NCI-H1436 treated with DMSO at 0.1 percent for 48 hours (cell line): ENCODE data around the gene SNRPF.
"Not testable (repeated sequence)": the region's sequence is repeated elsewhere in the genome, so short reads cannot be mapped to it uniquely, and the experiment has no call there.

Experiments
- DNase-seq: peaks from one replicate; lab custom pipeline; 2025; lab: John Stamatoyannopoulos, UW

Gene SNRPF

DNA sequence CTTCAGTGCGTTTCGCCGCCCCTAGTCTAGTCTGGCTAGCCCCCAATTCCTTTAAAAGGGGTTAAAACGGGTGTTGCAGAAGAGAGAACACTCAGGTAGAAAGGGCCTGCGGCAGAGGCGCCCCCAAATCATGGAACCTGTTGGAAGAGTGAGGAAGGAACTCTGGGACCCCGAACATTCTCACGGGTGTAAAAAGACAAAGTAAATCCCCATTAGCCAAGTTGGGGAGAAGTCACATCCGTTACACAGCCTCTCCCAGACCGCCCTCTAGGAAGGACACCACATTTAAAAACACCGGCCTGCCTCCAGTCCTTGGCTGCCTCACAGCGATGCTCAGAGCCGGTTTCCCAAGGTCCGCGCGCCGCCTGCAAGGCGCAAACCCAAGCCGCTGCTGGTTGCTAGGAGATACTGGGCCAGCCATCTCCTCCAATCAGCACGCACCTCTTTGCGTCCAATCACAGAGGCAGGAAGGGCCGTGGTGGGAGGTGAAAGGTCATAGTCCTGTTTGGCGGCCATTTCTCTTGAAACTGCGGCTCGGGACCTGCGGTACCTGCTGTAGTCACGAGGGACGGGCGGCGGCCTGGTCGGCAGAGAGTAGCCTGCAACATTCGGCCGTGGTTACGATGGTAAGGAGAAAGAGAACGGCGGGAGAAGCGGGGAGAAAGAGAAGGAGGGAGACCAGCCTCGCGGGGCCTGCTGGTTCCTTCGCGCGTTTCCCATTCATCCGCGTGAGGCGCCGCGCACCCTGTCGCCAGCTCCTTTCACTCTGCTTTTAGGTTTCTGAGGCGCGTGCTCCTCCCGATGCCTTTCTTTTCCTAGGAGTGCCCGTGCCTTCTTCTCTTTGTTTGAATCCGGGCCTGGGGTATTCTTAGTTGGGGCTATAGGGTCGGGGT, at the start of gene SNRPF:
SNRPF (plus strand) TSS at position 502 of the 893 bp plus-strand sequence; CDS start at position 624, 122 bp downstream.
- DNase-seq: peak; percentile 65

DNA sequence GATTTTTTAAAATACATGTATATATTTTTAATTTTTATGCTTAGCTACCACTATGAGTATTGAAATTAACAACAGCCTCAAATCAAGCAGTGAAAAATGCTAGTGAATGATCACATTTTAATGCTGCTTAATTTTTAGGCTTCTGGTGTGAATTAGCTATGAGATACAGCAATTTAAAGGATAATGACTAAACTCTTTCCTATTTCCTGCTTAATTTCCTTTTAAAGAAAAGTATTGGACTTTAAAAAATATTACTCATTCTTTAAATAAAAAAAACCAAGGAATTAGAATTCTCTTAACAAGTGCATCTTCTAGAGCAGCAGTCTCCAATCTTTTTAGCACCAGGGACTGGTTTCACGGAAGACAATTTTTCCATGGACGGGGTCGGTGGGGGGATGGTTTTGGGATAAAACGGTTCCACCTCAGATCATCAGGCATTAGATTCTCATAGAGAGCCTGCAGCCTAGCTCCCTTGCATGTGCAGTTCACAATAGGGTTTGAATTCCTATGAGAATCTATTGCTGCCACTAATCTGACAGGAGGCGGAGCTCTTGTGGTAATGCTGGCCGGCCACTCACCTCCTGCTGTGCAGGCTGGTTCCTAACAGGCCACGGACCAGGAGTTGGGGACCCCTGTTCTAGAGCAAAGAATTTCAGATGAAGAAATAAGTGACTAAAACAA, 49.6 kb upstream of the SNRPF start:
- DNase-seq: no peak

DNA sequence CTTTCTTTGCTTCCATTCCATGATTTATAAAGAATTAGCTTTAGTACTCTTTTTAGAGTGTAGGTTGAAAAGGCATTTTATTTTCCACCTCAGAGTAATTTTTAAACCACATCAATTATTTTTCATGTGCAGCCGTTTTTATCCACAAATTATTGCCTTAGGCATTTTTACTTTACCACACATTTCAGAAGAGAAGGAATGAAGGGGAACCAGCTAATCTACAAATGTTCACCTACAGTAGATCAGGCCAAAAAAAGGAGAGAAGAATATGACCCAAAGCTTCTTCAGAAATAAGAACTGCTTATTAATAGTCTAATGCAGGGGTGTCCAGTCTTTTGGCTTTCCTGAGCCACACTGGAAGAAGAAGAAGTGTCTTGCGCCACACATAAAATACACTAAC, 48.3 kb upstream of the SNRPF start:
- DNase-seq: no peak

DNA sequence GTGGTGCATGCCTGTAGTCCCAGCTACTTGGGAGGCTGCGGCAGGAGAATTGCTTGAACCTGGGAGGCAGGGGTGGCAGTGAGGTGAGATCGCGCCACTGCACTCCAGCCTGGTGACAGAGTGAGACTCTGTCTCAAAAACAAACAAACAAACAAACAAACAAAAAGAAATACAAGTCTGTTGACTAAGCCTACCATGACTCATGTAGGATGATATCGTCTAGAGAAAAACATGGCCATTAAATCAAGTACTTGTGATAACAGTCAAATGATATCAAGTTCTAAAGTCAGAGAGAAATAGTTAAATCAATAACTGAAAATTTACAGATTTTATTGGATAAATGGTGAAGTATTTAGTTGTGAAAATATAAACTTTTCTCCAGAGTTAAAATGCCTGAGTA, 46.6 kb upstream of the SNRPF start:
- DNase-seq: not testable (repeated sequence)

DNA sequence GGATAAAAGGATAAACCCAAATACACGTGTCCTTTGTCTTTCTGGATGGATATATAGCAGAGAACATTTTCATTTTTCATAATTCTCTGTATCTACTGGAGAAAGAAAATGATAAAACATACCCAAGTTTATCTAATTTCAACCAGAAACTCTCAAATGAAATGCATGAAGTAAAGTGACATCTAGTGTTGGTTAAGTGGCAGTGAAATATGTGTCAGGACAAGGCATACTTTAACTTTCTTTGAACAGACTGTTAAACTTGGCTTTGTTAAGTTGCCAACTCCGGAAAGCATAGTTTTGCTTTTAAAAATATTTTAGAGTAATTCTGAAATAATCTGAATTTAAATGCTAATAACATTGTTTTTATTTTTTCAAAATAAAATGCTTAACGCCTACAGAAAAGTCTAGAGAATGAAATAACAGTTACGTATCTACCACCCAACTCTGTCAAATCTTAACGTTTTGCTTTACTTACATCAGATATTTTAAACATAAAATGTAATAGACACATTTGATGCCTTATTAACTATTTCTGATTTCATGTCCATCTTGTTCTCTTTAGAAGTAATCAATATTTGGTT, 43.0 kb upstream of the SNRPF start:
- no peak for DNase-seq

GRCh38 chr12:95820096-95820703, 38.6 kb upstream of the SNRPF start:
- DNase-seq: no peak

DNA sequence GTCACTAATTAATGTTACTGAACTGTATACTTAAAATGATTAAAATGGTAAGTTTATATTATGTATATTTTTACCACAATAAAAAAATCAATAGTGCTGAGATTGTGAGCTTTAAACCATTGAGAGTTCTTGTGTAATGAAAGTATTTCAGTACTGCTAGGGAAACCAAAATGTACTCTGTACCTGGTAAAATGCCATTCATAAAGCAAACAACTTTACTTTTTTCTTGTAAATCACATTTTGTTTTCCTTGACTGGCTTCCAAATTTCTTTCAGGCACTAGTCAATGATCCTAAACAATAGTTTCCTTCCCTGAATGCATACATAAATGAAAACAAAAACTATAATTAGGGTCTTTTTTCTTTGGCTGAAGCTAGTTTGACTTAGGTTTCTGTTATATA, 29.4 kb upstream of the SNRPF start:
- DNase-seq: no peak

- DNase-seq: no peak
These were observed 28.2 kb upstream of the SNRPF start for GRCh38 chr12:95830335-95831089.

DNA sequence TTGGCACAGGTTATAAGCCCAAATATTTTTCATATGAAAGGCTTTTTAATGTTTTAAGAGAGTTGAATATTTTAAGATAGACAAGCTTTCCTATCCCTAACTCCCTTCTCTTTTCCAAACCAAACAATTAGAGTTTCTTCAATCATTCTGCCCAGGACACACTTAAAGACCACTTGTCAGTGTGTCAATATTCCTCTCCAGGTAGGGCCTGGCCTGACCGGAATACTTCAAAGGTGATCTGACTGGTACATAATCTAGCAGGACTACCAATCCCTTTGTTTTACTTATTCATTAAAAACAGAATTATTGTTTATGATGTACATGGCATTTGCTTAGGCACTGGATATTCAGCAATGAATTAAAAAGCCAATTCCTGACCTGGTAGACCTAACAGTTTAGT, 24.2 kb upstream of the SNRPF start:
- no peak for DNase-seq

DNA sequence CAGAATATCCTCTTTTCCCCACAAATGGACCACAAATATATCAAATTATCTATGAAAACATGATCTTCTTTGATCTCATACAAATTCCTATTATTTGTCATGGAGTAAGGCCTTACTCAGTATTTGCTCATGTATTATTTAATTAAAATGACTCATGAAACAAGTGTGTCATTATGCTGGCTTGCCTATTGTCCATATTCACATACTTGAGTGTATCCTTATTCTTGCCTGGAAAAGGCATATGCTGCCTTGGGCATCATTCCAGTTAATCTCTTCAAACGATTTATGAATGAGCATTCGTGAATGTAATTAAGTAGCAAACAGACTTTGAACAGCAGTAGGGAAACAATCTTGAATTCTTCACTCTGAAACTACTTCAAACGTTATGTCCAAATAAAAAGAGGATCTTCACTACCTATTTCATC, 22.6 kb upstream of the SNRPF start:
- no peak for DNase-seq

DNA sequence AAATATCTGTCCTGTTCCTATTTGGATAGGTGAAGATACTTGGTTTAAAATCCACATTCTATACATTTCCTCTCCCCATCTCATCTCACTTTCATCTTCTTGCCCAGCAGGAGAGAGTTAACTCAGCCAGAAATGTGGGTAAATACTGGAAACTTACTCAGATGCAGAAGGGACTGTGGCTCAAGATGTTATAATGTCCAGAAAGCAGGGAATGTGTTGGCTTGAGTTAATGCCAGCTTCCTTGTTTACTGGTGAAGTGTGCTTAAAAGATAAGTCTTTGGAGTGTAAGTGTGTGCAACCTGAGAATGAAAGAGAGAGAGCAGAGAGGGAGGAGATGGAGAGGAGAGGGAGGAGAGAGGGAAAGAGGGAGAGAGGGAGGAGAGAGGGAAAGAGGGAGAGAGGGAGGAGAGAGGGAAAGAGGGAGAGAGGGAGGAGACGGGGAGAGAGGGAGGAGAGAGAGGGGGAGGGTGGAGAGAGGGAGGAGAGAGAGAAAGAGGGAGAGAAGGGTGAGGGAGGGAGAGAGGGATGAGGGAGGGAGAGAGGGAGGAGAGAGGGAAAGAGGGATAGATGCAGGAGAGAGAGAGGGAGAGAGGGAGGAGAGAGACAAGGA, 22.0 kb upstream of the SNRPF start:
- DNase-seq: no peak

GRCh38 chr12:95837240-95838038, 21.3 kb upstream of the SNRPF start:
- no peak for DNase-seq

DNA sequence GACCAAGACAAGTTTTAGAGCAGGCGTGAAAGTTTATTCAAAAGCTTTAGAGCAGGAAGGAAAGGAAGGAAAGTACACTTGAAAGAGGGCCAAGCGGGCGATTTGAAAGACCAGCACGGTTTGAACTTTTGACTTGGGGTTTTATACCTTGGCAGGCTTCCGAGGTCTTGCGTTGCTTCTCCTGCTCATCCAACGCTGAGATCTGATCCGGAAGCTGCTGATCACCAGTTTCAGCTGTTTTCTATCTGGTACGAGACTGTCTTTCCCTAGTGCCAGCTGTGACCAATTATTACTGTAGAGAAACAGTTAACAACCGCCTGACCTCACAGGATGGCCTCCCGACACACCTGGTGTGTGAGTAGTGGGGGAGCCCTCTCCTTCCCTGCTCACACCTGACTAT, 20.6 kb upstream of the SNRPF start:
- DNase-seq: no peak

DNA sequence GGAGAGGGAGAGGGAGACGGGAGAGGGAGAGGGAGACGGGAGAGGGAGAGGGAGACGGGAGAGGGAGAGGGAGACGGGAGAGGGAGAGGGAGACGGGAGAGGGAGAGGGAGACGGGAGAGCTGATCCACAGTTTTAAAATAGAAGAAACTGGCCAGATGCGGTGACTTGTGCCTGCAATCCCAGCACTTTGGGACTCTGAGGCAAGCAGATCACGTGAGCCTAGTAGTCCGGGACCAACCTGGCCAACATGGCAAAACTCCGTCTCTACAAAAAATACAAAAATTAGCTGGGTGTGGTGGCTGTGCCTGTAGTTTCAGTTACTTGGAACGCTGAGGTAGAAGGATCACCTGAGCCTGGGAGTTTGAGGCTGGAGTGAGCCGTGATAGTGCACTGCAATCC, 16.3 kb upstream of the SNRPF start:
- DNase-seq: not testable (repeated sequence)

GRCh38 chr12:95848575-95849388, 10.0 kb upstream of the SNRPF start:
- DNase-seq: no peak

GRCh38 chr12:95851606-95852005, 7.1 kb upstream of the SNRPF start:
- no peak for DNase-seq

DNA sequence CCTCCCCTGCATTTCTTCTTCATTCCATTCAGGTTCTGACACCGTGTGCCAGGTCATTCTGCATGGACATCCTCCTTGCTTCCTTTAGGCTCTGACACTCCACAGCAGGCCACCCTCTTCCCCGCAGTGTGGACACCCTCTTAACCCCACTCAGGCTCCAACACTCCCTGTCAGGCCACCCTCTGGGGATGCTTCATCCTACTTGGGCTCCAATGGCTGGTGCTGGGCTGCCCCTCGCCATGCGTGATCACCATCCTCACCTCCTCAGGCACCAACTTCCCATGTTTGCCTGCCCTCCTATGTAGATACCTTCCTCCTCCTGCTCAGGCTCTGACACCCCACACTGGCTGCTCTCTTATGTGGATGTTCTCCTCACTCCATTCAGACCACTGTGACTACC, 6.6 kb upstream of the SNRPF start:
- DNase-seq: no peak

- no peak for DNase-seq
These were observed 1.6 kb upstream of the SNRPF start for GRCh38 chr12:95857156-95857555.

DNA sequence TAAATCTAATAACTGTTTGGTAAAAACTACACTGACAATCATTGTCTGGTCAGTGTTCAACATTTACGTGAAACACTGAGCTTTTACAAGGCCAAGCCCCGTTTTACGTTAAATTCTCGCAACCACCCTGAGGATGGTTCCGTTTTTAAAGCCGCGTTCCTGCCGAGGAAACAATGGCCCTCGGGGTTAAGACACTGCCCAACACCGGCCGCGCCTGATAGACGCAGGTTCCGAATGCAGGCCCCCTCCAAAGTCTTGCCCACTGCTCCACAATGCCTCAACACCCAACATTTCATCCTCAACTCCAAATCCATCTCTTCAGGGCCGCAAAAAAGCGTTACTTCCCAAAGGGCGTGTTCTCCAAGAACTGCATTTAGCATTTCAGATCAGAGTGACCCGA, 953 bp upstream of the SNRPF start:
- no peak for DNase-seq

- no peak for DNase-seq
These were observed 628 bp downstream of the SNRPF start for GRCh38 chr12:95859344-95859816.
